H9 (cell line): ENCODE data around the gene DYNC1H1. TPM values are rescaled to one million over a fixed set of nuclear protein-coding genes. Genes with fewer than 3 reads are reported as not detected.

ENCODE experiments used
- DNase-seq: peaks from one replicate; pipeline ENCODE4 v3.0.0-alpha.2; 2017
- H2AFZ ChIP-seq: one replicate; pipeline ENCODE4 v1.6.1; 2013; ENCODE audit warnings: mild to moderate bottlenecking, low read length, control low read depth, moderate library complexity
- H2AK5ac ChIP-seq: 2 replicates; pipeline ENCODE4 v1.6.1; 2013; ENCODE audit warnings: low read length, control low read depth, mixed read lengths; ENCODE audit not compliant: insufficient read length
- H2BK120ac ChIP-seq: one replicate; pipeline ENCODE4 v1.6.1; 2013; ENCODE audit warnings: low read depth, mild to moderate bottlenecking, low read length, control low read depth, inconsistent platforms; ENCODE audit not compliant: poor library complexity, severe bottlenecking
- H2BK12ac ChIP-seq: 2 replicates; pipeline ENCODE4 v1.6.1; 2013; ENCODE audit warnings: low read length, control low read depth, mixed read lengths, low read depth; ENCODE audit not compliant: insufficient read length
- H2BK15ac ChIP-seq: 2 replicates; pipeline ENCODE4 v1.6.1; 2013; ENCODE audit warnings: low read depth, low read length, control low read depth
- H2BK20ac ChIP-seq: one replicate; pipeline ENCODE4 v1.6.1; 2013; ENCODE audit warnings: low read depth, mild to moderate bottlenecking, low read length, control low read depth, inconsistent platforms; ENCODE audit not compliant: poor library complexity, severe bottlenecking
- H2BK5ac ChIP-seq: 2 replicates; pipeline ENCODE4 v1.6.1; 2013; ENCODE audit warnings: low read length, control low read depth, mixed read lengths; ENCODE audit not compliant: insufficient read length
- H3K14ac ChIP-seq: 2 replicates; pipeline ENCODE4 v1.6.1; 2013; ENCODE audit warnings: low read length, control low read depth; ENCODE audit not compliant: insufficient read depth
- H3K18ac ChIP-seq: 2 replicates; pipeline ENCODE4 v1.6.1; 2013; ENCODE audit warnings: low read depth, mild to moderate bottlenecking, mixed read lengths, low read length, control low read depth; ENCODE audit not compliant: insufficient read length
- H3K23ac ChIP-seq: 2 replicates; pipeline ENCODE4 v1.6.1; 2013; ENCODE audit warnings: low read length, control low read depth, mixed read lengths, low read depth; ENCODE audit not compliant: insufficient read length
- H3K23me2 ChIP-seq: 2 replicates; pipeline ENCODE4 v1.6.1; 2013; ENCODE audit warnings: low read depth, mild to moderate bottlenecking, mixed read lengths, low read length, control low read depth; ENCODE audit not compliant: insufficient read length, poor library complexity, severe bottlenecking
- H3K27ac ChIP-seq: 2 replicates; pipeline ENCODE4 v1.5.1; 2013; ENCODE audit warnings: low read length, control low read depth, mixed read lengths, low read depth; ENCODE audit not compliant: insufficient read length
- H3K27me3 ChIP-seq: 2 replicates; pipeline ENCODE4 v1.6.1; 2013; ENCODE audit warnings: low read length, control low read depth, inconsistent platforms; ENCODE audit not compliant: insufficient read depth
- H3K4ac ChIP-seq: 2 replicates; pipeline ENCODE4 v1.6.1; 2013; ENCODE audit warnings: low read depth, mild to moderate bottlenecking, control low read depth, inconsistent platforms, low read length, moderate library complexity
- H3K4me1 ChIP-seq: 2 replicates; pipeline ENCODE4 v1.6.1; 2013; ENCODE audit warnings: low read length, control low read depth, inconsistent platforms; ENCODE audit not compliant: insufficient read depth
- H3K4me2 ChIP-seq: 2 replicates; pipeline ENCODE4 v1.6.1; 2013; ENCODE audit warnings: low read length, control low read depth, mixed read lengths; ENCODE audit not compliant: insufficient read length, insufficient read depth
- H3K56ac ChIP-seq: 2 replicates; pipeline ENCODE4 v1.6.1; 2013; ENCODE audit warnings: low read depth, mild to moderate bottlenecking, mixed read lengths, low read length, control low read depth; ENCODE audit not compliant: insufficient read length
- H3K79me1 ChIP-seq: 2 replicates; pipeline ENCODE4 v1.6.1; 2013; ENCODE audit warnings: low read depth, mild to moderate bottlenecking, moderate library complexity, low read length, control low read depth, inconsistent platforms; ENCODE audit not compliant: insufficient read depth, poor library complexity, severe bottlenecking
- H3K79me2 ChIP-seq: 2 replicates; pipeline ENCODE4 v1.6.1; 2013; ENCODE audit warnings: low read length, control low read depth, inconsistent platforms; ENCODE audit not compliant: insufficient read depth
- H3K9ac ChIP-seq: 2 replicates; pipeline ENCODE4 v1.6.1; 2013; ENCODE audit warnings: low read length, control low read depth, mixed read lengths; ENCODE audit not compliant: insufficient read length; ENCODE audit errors: extremely low read depth
- H3K9me3 ChIP-seq: one replicate; pipeline ENCODE4 v1.6.1; 2013; ENCODE audit warnings: low read depth, low read length, inconsistent platforms; ENCODE audit not compliant: control insufficient read depth
- H3T11ph ChIP-seq: one replicate; pipeline ENCODE4 v1.6.1; 2013; ENCODE audit warnings: mild to moderate bottlenecking, low read length, control low read depth, inconsistent platforms
- H4K20me1 ChIP-seq: one replicate; pipeline ENCODE4 v1.6.1; 2013; ENCODE audit not compliant: control insufficient read depth, insufficient read length, insufficient read depth
- H4K5ac ChIP-seq: 2 replicates; pipeline ENCODE4 v1.6.1; 2013; ENCODE audit warnings: low read depth, mild to moderate bottlenecking, mixed read lengths, low read length, control low read depth; ENCODE audit not compliant: insufficient read length
- H4K8ac ChIP-seq: replicated peaks from 2 replicates; pipeline ENCODE4 v1.6.1; 2013; ENCODE audit warnings: low read length, control low read depth, mixed read lengths, low read depth; ENCODE audit not compliant: insufficient read length
- H4K91ac ChIP-seq: 2 replicates; pipeline ENCODE4 v1.6.1; 2013; ENCODE audit warnings: low read depth, mild to moderate bottlenecking, moderate library complexity, mixed read lengths, low read length, control low read depth; ENCODE audit not compliant: insufficient read length
- H3K27ac Mint-ChIP-seq, 3 experiments: 2 replicates in 2 of 3; 3 replicates in 1 of 3; pipeline ENCODE4 v1.8.0; 2020 to 2021; ENCODE audit warnings: mixed read lengths in 3 of 3, mild to moderate bottlenecking in 1 of 3, moderate library complexity in 1 of 3
- H3K27me3 Mint-ChIP-seq: 2 replicates; pipeline ENCODE4 v1.8.0; 2021; ENCODE audit warnings: low read depth, mild to moderate bottlenecking, moderate library complexity, mixed read lengths
- H3K36me3 Mint-ChIP-seq, 3 experiments: 2 replicates in 2 of 3; 3 replicates in 1 of 3; pipeline ENCODE4 v1.8.0; 2020 to 2021; ENCODE audit warnings: low read depth in 3 of 3, mixed read lengths in 3 of 3; ENCODE audit not compliant: insufficient read depth in 1 of 3
- H3K4me1 Mint-ChIP-seq, 2 experiments: 2 replicates each; pipeline ENCODE4 v1.8.0; 2020; ENCODE audit warnings: mixed read lengths in 2 of 2
- H3K4me3 Mint-ChIP-seq, 2 experiments: 2 replicates in 1 of 2; 3 replicates in 1 of 2; pipeline ENCODE4 v1.8.0; 2020 to 2021; ENCODE audit warnings: mild to moderate bottlenecking in 2 of 2, mixed read lengths in 2 of 2, moderate library complexity in 1 of 2
- H3K9me3 Mint-ChIP-seq, 2 experiments: 2 replicates in 1 of 2; 3 replicates in 1 of 2; pipeline ENCODE4 v1.8.0; 2020; ENCODE audit warnings: mild to moderate bottlenecking in 2 of 2, mixed read lengths in 2 of 2, moderate library complexity in 1 of 2
- WGBS: extraction: QIAGEN DNeasy Blood & Tissue Kit; methylation state at CpG from one replicate; pipeline ENCODE4 v1.1.7; 2013; ENCODE audit warnings: missing lambda C conversion rate, low lambda C conversion rate, mixed read lengths; ENCODE audit not compliant: insufficient read length; ENCODE audit errors: extremely low coverage; 5-methylcytosine and 5-hydroxymethylcytosine counted together
- total RNA-seq: library from RNA; stranded (reverse); gene quantifications from 2 replicates; pipeline ENCODE4 v1.2.1, GENCODE V29; 2021
- TF ChIP-seq, protein P1 (sequence below): fragments of 200-600 bp; sonication (generic); conservative IDR thresholded peaks from 3 replicates; pipeline ENCODE4 v1.8.0; 2021; ENCODE audit warnings: antibody characterized with exemption, mild to moderate bottlenecking

The DYNC1H1 gene
- total RNA-seq, 1 experiment from 2014 or later: 359 TPM

DNA sequence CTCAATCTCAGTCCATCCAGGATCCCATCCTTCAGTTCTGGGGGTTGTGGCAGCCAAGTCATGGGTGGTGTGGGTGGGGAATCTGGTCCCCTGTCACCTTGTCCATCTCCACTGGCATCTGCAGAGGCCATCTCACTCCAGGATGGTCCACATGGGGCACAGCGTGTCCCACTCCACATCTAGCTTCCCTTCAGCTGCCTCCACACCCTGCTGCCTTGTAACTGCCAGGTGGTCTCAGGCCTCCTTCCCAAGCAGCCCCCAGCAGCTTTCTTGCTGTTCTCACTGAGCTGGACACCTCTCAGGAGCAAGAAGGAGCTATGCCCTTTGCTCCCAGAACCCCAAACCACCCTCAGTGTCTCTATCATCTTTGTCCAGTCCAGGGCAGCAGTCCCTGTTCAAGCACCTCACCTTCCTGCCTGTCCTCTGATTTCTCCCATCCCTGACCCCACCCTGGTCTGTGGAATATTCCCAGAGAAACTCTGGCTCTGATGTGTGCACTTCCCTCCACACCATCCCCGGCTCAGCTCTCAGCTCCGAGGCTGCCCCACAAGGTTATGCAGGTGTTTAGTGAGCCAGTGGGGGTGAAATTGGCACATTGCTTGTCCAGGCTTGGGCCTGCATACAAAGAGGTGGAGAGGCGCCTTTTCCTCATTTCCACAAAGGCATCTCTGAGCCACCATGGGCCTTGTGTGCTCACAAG is 13.7 kb upstream of the DYNC1H1 start:
- no peaks in the 10 kb centered on the region for H3K23me2 ChIP-seq
- no peak overlapping the region for H2BK12ac ChIP-seq
- peaks cover 9% of the 10 kb centered on the region; the same call in 1 of the 2 replicates for H3K27me3 ChIP-seq
- no peak overlapping the region for H2AK5ac ChIP-seq
- no peak overlapping the region for H4K91ac ChIP-seq
- no peak overlapping the region for H2BK20ac ChIP-seq
- Mint-ChIP-seq H3K4me3 (peak overlapping the region in 1 of 2 experiments; percentile 14; a peak in 1 of 5 replicates), H3K27me3 (peaks cover 24% of the 10 kb centered on the region), H3K9me3 (no peaks in the 10 kb centered on the region; a peak in 1 of 5 replicates), H3K36me3 (no peaks in the 10 kb centered on the region), H3K4me1 (peaks cover 11% of the 10 kb centered on the region in 2 experiments), H3K27ac (peak overlapping the region in 2 of 3 experiments; percentile 23 to 74; a peak in 2 of 7 replicates)
- no peak overlapping the region for H2BK5ac ChIP-seq
- H3K18ac ChIP-seq: no peak overlapping the region
- H3K27ac ChIP-seq: no peak overlapping the region
- H3K4me1 ChIP-seq: no peaks in the 10 kb centered on the region
- no peak overlapping the region for H3K4ac ChIP-seq
- H2BK15ac ChIP-seq: no peak overlapping the region
- TF ChIP-seq, protein P1, sequence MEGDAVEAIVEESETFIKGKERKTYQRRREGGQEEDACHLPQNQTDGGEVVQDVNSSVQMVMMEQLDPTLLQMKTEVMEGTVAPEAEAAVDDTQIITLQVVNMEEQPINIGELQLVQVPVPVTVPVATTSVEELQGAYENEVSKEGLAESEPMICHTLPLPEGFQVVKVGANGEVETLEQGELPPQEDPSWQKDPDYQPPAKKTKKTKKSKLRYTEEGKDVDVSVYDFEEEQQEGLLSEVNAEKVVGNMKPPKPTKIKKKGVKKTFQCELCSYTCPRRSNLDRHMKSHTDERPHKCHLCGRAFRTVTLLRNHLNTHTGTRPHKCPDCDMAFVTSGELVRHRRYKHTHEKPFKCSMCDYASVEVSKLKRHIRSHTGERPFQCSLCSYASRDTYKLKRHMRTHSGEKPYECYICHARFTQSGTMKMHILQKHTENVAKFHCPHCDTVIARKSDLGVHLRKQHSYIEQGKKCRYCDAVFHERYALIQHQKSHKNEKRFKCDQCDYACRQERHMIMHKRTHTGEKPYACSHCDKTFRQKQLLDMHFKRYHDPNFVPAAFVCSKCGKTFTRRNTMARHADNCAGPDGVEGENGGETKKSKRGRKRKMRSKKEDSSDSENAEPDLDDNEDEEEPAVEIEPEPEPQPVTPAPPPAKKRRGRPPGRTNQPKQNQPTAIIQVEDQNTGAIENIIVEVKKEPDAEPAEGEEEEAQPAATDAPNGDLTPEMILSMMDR: no peak
- no peaks in the 10 kb centered on the region for H3K9me3 ChIP-seq
- WGBS: no CpG with 5 or more reads among the region's 4 CpGs
- no peaks in the 10 kb centered on the region for H3K79me2 ChIP-seq
- H3K56ac ChIP-seq: no peak overlapping the region
- no peak overlapping the region for H3T11ph ChIP-seq
- no peak overlapping the region for H3K23ac ChIP-seq
- H3K9ac ChIP-seq: no peak overlapping the region
- no peak overlapping the region for H4K8ac ChIP-seq
- no peak overlapping the region for H2BK120ac ChIP-seq
- no peak for DNase-seq
- no peaks in the 10 kb centered on the region for H3K79me1 ChIP-seq
- H3K14ac ChIP-seq: no peak overlapping the region
- no peak overlapping the region for H3K4me2 ChIP-seq
- no peaks in the 10 kb centered on the region for H4K20me1 ChIP-seq
- H2AFZ ChIP-seq: no peak overlapping the region
- no peak overlapping the region for H4K5ac ChIP-seq
